H9 (cell line): ENCODE results near the gene MICA. TPM values are rescaled to one million over a fixed set of nuclear protein-coding genes. Genes with fewer than 3 reads are reported as not detected.

Experiments used
- DNase-seq: peaks from one replicate; pipeline ENCODE4 v3.0.0-alpha.2; 2017
- H2AFZ ChIP-seq: one replicate; pipeline ENCODE4 v1.6.1; 2013; ENCODE audit warnings: mild to moderate bottlenecking, low read length, control low read depth, moderate library complexity
- H2AK5ac ChIP-seq: 2 replicates; pipeline ENCODE4 v1.6.1; 2013; ENCODE audit warnings: low read length, control low read depth, mixed read lengths; ENCODE audit not compliant: insufficient read length
- H2BK120ac ChIP-seq: one replicate; pipeline ENCODE4 v1.6.1; 2013; ENCODE audit warnings: low read depth, mild to moderate bottlenecking, low read length, control low read depth, inconsistent platforms; ENCODE audit not compliant: poor library complexity, severe bottlenecking
- H2BK12ac ChIP-seq: 2 replicates; pipeline ENCODE4 v1.6.1; 2013; ENCODE audit warnings: low read length, control low read depth, mixed read lengths, low read depth; ENCODE audit not compliant: insufficient read length
- H2BK15ac ChIP-seq: 2 replicates; pipeline ENCODE4 v1.6.1; 2013; ENCODE audit warnings: low read depth, low read length, control low read depth
- H2BK20ac ChIP-seq: one replicate; pipeline ENCODE4 v1.6.1; 2013; ENCODE audit warnings: low read depth, mild to moderate bottlenecking, low read length, control low read depth, inconsistent platforms; ENCODE audit not compliant: poor library complexity, severe bottlenecking
- H2BK5ac ChIP-seq: 2 replicates; pipeline ENCODE4 v1.6.1; 2013; ENCODE audit warnings: low read length, control low read depth, mixed read lengths; ENCODE audit not compliant: insufficient read length
- H3K14ac ChIP-seq: 2 replicates; pipeline ENCODE4 v1.6.1; 2013; ENCODE audit warnings: low read length, control low read depth; ENCODE audit not compliant: insufficient read depth
- H3K18ac ChIP-seq: 2 replicates; pipeline ENCODE4 v1.6.1; 2013; ENCODE audit warnings: low read depth, mild to moderate bottlenecking, mixed read lengths, low read length, control low read depth; ENCODE audit not compliant: insufficient read length
- H3K23ac ChIP-seq: 2 replicates; pipeline ENCODE4 v1.6.1; 2013; ENCODE audit warnings: low read length, control low read depth, mixed read lengths, low read depth; ENCODE audit not compliant: insufficient read length
- H3K23me2 ChIP-seq: 2 replicates; pipeline ENCODE4 v1.6.1; 2013; ENCODE audit warnings: low read depth, mild to moderate bottlenecking, mixed read lengths, low read length, control low read depth; ENCODE audit not compliant: insufficient read length, poor library complexity, severe bottlenecking
- H3K27ac ChIP-seq: 2 replicates; pipeline ENCODE4 v1.5.1; 2013; ENCODE audit warnings: low read length, control low read depth, mixed read lengths, low read depth; ENCODE audit not compliant: insufficient read length
- H3K27me3 ChIP-seq: 2 replicates; pipeline ENCODE4 v1.6.1; 2013; ENCODE audit warnings: low read length, control low read depth, inconsistent platforms; ENCODE audit not compliant: insufficient read depth
- H3K4ac ChIP-seq: 2 replicates; pipeline ENCODE4 v1.6.1; 2013; ENCODE audit warnings: low read depth, mild to moderate bottlenecking, control low read depth, inconsistent platforms, low read length, moderate library complexity
- H3K4me1 ChIP-seq: 2 replicates; pipeline ENCODE4 v1.6.1; 2013; ENCODE audit warnings: low read length, control low read depth, inconsistent platforms; ENCODE audit not compliant: insufficient read depth
- H3K4me2 ChIP-seq: 2 replicates; pipeline ENCODE4 v1.6.1; 2013; ENCODE audit warnings: low read length, control low read depth, mixed read lengths; ENCODE audit not compliant: insufficient read length, insufficient read depth
- H3K56ac ChIP-seq: 2 replicates; pipeline ENCODE4 v1.6.1; 2013; ENCODE audit warnings: low read depth, mild to moderate bottlenecking, mixed read lengths, low read length, control low read depth; ENCODE audit not compliant: insufficient read length
- H3K79me1 ChIP-seq: 2 replicates; pipeline ENCODE4 v1.6.1; 2013; ENCODE audit warnings: low read depth, mild to moderate bottlenecking, moderate library complexity, low read length, control low read depth, inconsistent platforms; ENCODE audit not compliant: insufficient read depth, poor library complexity, severe bottlenecking
- H3K79me2 ChIP-seq: 2 replicates; pipeline ENCODE4 v1.6.1; 2013; ENCODE audit warnings: low read length, control low read depth, inconsistent platforms; ENCODE audit not compliant: insufficient read depth
- H3K9ac ChIP-seq: 2 replicates; pipeline ENCODE4 v1.6.1; 2013; ENCODE audit warnings: low read length, control low read depth, mixed read lengths; ENCODE audit not compliant: insufficient read length; ENCODE audit errors: extremely low read depth
- H3K9me3 ChIP-seq: one replicate; pipeline ENCODE4 v1.6.1; 2013; ENCODE audit warnings: low read depth, low read length, inconsistent platforms; ENCODE audit not compliant: control insufficient read depth
- H3T11ph ChIP-seq: one replicate; pipeline ENCODE4 v1.6.1; 2013; ENCODE audit warnings: mild to moderate bottlenecking, low read length, control low read depth, inconsistent platforms
- H4K20me1 ChIP-seq: one replicate; pipeline ENCODE4 v1.6.1; 2013; ENCODE audit not compliant: control insufficient read depth, insufficient read length, insufficient read depth
- H4K5ac ChIP-seq: 2 replicates; pipeline ENCODE4 v1.6.1; 2013; ENCODE audit warnings: low read depth, mild to moderate bottlenecking, mixed read lengths, low read length, control low read depth; ENCODE audit not compliant: insufficient read length
- H4K8ac ChIP-seq: replicated peaks from 2 replicates; pipeline ENCODE4 v1.6.1; 2013; ENCODE audit warnings: low read length, control low read depth, mixed read lengths, low read depth; ENCODE audit not compliant: insufficient read length
- H4K91ac ChIP-seq: 2 replicates; pipeline ENCODE4 v1.6.1; 2013; ENCODE audit warnings: low read depth, mild to moderate bottlenecking, moderate library complexity, mixed read lengths, low read length, control low read depth; ENCODE audit not compliant: insufficient read length
- H3K27ac Mint-ChIP-seq, 3 experiments: 2 replicates in 2 of 3; 3 replicates in 1 of 3; pipeline ENCODE4 v1.8.0; 2020 to 2021; ENCODE audit warnings: mixed read lengths in 3 of 3, mild to moderate bottlenecking in 1 of 3, moderate library complexity in 1 of 3
- H3K27me3 Mint-ChIP-seq: 2 replicates; pipeline ENCODE4 v1.8.0; 2021; ENCODE audit warnings: low read depth, mild to moderate bottlenecking, moderate library complexity, mixed read lengths
- H3K36me3 Mint-ChIP-seq, 3 experiments: 2 replicates in 2 of 3; 3 replicates in 1 of 3; pipeline ENCODE4 v1.8.0; 2020 to 2021; ENCODE audit warnings: low read depth in 3 of 3, mixed read lengths in 3 of 3; ENCODE audit not compliant: insufficient read depth in 1 of 3
- H3K4me1 Mint-ChIP-seq, 2 experiments: 2 replicates each; pipeline ENCODE4 v1.8.0; 2020; ENCODE audit warnings: mixed read lengths in 2 of 2
- H3K4me3 Mint-ChIP-seq, 2 experiments: 2 replicates in 1 of 2; 3 replicates in 1 of 2; pipeline ENCODE4 v1.8.0; 2020 to 2021; ENCODE audit warnings: mild to moderate bottlenecking in 2 of 2, mixed read lengths in 2 of 2, moderate library complexity in 1 of 2
- H3K9me3 Mint-ChIP-seq, 2 experiments: 2 replicates in 1 of 2; 3 replicates in 1 of 2; pipeline ENCODE4 v1.8.0; 2020; ENCODE audit warnings: mild to moderate bottlenecking in 2 of 2, mixed read lengths in 2 of 2, moderate library complexity in 1 of 2
- CTCF ChIP-seq: fragments of 200-600 bp; sonication (generic); conservative IDR thresholded peaks from 3 replicates; pipeline ENCODE4 v1.8.0; 2021; ENCODE audit warnings: antibody characterized with exemption, mild to moderate bottlenecking
- WGBS: extraction: QIAGEN DNeasy Blood & Tissue Kit; methylation state at CpG from one replicate; pipeline ENCODE4 v1.1.7; 2013; ENCODE audit warnings: missing lambda C conversion rate, low lambda C conversion rate, mixed read lengths; ENCODE audit not compliant: insufficient read length; ENCODE audit errors: extremely low coverage; 5-methylcytosine and 5-hydroxymethylcytosine counted together
- total RNA-seq: library from RNA; stranded (reverse); gene quantifications from 2 replicates; pipeline ENCODE4 v1.2.1, GENCODE V29; 2021

The MICA gene
- total RNA-seq, 1 experiment from 2014 or later, result 8.5 TPM

DNA sequence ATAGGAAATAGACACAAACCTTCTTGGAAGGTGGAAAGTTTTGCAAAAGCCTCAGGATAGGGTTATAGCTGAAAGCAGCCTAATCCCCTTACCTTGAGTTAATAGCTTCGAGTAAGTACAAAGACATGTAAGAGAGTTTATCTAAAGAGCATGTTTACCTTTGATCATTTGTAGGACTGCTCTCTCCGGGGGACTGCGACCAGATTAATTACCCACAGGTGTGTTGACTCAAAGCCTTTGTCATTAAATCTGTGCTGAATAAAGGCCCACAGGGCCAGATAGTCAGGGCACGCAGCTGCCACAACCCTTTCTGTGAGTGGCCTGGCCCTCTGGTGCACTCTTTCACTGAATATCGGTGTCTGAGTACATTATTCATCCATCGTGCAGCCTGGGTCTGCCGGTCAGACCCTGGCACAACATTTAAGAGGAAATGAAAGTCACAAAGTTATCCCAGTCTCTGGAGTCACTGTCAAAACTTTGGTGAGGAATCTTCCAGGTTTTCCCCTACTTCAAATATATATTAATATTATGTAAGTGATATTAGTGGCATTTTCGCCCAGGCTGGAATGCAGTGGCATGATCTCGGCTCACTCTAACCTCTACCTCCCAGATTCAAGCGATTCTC, 5.4 kb upstream of the MICA start:
- no peak overlapping the region for H2BK120ac ChIP-seq
- no peaks in the 10 kb centered on the region for H3K79me2 ChIP-seq
- no peak overlapping the region for H2AFZ ChIP-seq
- no peak overlapping the region for H3K4me3 Mint-ChIP-seq
- H3K27ac Mint-ChIP-seq, result no peak overlapping the region
- H4K91ac ChIP-seq, result no peak overlapping the region
- H3K79me1 ChIP-seq, result no peaks in the 10 kb centered on the region
- H3K23me2 ChIP-seq, result peaks cover 10% of the 10 kb centered on the region
- no peak overlapping the region for H3K4me2 ChIP-seq
- H3K36me3 Mint-ChIP-seq, result peaks cover 2 to 7% (median 5%) of the 10 kb centered on the region in 3 experiments; a peak in 6 of 7 replicates
- H2AK5ac ChIP-seq, result no peak overlapping the region
- no peak overlapping the region for H2BK12ac ChIP-seq
- no peak overlapping the region for H2BK5ac ChIP-seq
- H3K18ac ChIP-seq, result no peak overlapping the region
- H3K4ac ChIP-seq, result no peak overlapping the region
- no peak overlapping the region for H3K14ac ChIP-seq
- H3K56ac ChIP-seq, result no peak overlapping the region
- WGBS, result no CpG with 5 or more reads among the region's 10 CpGs
- no peak for TF ChIP-seq CTCF
- H3K4me1 Mint-ChIP-seq, result peaks cover 55 to 56% of the 10 kb centered on the region in 2 experiments
- H3K27ac ChIP-seq, result no peak overlapping the region
- no peak overlapping the region for H3T11ph ChIP-seq
- H4K5ac ChIP-seq, result no peak overlapping the region
- peaks cover 57% of the 10 kb centered on the region for H3K27me3 Mint-ChIP-seq
- H4K20me1 ChIP-seq, result no peaks in the 10 kb centered on the region
- peaks cover 7 to 16% of the 10 kb centered on the region in 2 experiments for H3K9me3 Mint-ChIP-seq
- H3K9me3 ChIP-seq, result no peaks in the 10 kb centered on the region
- H3K23ac ChIP-seq, result no peak overlapping the region
- no peak for DNase-seq
- peaks cover 4% of the 10 kb centered on the region; the same call in 1 of the 2 replicates for H3K27me3 ChIP-seq
- peaks cover 2% of the 10 kb centered on the region; the same call in 1 of the 2 replicates for H3K4me1 ChIP-seq
- H4K8ac ChIP-seq, result no peak overlapping the region
- no peak overlapping the region for H2BK15ac ChIP-seq
- no peak overlapping the region for H3K9ac ChIP-seq
- H2BK20ac ChIP-seq, result no peak overlapping the region
